ENCODE measurements around the gene EIF2S2. TPM values are rescaled to one million over a fixed set of nuclear protein-coding genes. Genes with fewer than 3 reads are reported as not detected.

Gene EIF2S2
- total RNA-seq, 1 donor, result 148 TPM

DNA sequence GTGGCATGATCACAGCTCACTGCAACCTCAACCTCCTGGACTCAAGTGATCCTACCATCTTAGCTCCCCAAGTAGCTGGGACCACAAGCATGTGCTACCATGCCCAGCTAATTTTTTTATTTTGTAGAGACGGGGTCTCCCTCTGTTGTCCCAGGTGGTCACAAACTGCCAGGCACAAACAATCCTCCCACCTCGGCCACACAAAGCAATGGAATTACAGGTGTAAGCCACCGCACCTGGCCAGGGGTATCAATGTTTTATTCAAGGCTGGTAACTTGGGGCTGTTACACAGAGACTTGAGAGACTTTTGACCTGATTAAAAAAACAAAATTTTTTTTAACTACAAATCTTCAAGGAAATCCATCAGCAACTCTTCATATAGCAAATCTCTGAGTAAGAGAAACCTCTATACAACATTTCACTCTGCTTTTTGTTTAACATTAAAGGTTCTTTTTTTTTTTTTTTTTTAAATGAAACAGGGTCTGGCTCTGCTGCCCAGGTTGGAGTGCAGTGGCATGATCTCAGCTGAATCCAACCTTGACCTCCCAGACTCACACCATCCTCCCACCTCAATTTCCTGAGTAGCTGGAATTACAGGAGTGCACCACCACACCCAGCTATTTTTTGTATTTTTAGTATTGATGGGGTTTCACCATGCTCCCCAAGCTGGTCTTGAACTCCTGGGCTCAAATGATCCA is 5.9 kb downstream of the EIF2S2 start:
- no peak overlapping the region for H3K4me3 ChIP-seq (ENCODE audit: low read depth, low read length)
- TF ChIP-seq, protein P1, sequence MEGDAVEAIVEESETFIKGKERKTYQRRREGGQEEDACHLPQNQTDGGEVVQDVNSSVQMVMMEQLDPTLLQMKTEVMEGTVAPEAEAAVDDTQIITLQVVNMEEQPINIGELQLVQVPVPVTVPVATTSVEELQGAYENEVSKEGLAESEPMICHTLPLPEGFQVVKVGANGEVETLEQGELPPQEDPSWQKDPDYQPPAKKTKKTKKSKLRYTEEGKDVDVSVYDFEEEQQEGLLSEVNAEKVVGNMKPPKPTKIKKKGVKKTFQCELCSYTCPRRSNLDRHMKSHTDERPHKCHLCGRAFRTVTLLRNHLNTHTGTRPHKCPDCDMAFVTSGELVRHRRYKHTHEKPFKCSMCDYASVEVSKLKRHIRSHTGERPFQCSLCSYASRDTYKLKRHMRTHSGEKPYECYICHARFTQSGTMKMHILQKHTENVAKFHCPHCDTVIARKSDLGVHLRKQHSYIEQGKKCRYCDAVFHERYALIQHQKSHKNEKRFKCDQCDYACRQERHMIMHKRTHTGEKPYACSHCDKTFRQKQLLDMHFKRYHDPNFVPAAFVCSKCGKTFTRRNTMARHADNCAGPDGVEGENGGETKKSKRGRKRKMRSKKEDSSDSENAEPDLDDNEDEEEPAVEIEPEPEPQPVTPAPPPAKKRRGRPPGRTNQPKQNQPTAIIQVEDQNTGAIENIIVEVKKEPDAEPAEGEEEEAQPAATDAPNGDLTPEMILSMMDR (IDR thresholded peaks at IDR 0.05; ENCODE audit: insufficient read depth, low read length), result no peak
- DNase-seq (ENCODE audit: low read depth), result no peak

DNA sequence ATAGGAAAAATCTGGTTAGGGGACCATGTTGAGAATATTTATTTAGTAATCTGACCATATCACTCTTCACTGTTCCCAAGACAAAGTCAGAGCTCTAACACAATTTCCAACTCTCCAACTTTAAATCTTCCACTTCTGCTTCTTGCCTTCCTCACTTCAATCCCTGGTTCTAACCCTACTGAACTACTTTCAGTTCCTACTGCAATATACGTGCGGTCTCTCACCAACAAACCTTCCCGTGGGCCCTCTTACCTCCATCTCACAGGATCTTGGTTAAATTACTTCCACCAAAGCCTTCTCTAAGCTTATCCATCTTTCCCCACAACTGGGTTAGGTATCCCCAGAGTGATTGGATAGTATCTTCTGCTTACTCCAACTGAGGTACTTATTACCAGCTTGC is 8.0 kb downstream of the EIF2S2 start:
- TF ChIP-seq, protein P1 (IDR thresholded peaks at IDR 0.05; ENCODE audit: insufficient read depth, low read length), result no peak
- DNase-seq (ENCODE audit: low read depth), result no peak
- no peak overlapping the region for H3K4me3 ChIP-seq (ENCODE audit: low read depth, low read length)

DNA sequence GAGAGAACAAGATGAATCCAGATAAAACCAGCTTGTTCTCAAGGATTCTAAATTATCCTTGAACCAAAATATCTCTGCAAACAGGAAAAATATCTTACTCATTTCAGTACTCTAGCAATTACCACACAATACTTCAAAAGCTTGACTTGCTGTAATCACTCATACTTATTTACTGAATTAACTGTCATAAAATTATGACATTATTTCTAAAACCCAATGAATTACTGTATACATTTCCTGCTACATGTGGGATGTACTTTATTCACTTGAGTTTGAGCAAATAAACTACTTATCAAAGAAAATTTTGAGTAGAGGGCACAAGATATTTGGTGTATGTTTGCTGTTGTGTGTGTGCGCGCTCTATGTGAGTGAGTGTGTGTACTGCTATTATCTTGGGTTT is 9.7 kb downstream of the EIF2S2 start:
- TF ChIP-seq, protein P1 (IDR thresholded peaks at IDR 0.05; ENCODE audit: insufficient read depth, low read length), result no peak
- no peak overlapping the region for H3K4me3 ChIP-seq (ENCODE audit: low read depth, low read length)
- DNase-seq (ENCODE audit: low read depth), result no peak

DNA sequence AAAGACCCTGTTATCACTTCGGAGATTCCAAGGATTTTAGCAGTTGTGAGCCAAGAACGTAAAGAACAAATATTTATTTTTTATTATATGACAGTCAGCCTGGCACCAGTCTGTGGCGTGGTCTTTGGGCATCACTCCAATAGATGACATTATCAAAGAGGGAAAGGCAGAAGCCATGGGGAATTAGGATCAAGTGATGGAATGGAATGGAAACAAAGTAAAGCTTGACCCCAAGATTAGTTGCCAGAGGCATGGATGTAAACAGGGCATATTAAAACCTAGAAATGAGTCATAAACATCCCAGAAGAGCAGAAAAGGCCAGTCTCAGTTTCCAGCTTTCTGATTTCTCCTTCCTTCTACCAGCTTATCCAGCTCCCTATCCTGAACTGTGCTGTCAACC is 11.5 kb downstream of the EIF2S2 start:
- no peak overlapping the region for H3K4me3 ChIP-seq (ENCODE audit: low read depth, low read length)
- TF ChIP-seq, protein P1 (IDR thresholded peaks at IDR 0.05; ENCODE audit: insufficient read depth, low read length), result no peak
- DNase-seq (ENCODE audit: low read depth), result no peak

DNA sequence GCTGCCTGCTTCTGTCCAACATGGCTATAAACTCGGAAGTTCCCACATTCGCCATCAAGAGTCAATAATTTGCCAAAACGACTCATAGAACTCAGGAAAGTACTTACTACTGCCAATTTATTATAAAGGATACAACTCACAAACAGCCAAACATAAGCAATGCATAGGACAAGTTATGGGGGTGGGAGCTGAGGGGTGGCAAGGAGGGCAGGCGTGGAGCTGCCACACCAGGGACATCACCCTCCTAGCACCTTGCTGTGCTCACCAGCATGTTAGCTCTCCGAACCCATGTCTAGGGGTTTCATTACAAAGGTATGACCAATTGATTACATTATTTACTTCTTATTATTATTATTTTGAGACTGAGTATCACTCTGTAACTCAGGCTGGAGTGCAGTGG is 12.4 kb downstream of the EIF2S2 start:
- TF ChIP-seq, protein P1 (IDR thresholded peaks at IDR 0.05; ENCODE audit: insufficient read depth, low read length), result no peak
- no peak overlapping the region for H3K4me3 ChIP-seq (ENCODE audit: low read depth, low read length)
- no peak for DNase-seq (ENCODE audit: low read depth)

DNA sequence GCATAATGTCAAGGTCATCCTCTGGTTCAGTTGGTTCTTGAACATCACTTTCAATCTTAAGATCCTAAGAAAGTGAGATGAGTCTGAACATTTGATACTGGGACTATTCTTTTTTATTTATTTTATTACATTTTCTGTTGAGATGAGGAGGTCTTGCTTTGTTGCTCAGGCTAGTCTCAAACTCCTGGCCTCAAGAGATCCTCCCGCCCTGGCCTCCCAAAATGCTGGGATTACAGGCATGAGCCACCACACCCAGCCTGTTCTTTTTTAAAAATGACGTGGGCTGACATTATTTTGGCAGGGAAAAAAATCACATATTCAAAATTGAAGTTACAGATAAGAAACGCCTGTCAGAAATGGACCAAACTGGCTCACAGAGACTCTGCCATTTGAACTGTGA is 13.5 kb downstream of the EIF2S2 start:
- no peak for DNase-seq (ENCODE audit: low read depth)
- no peak overlapping the region for H3K4me3 ChIP-seq (ENCODE audit: low read depth, low read length)
- TF ChIP-seq, protein P1 (IDR thresholded peaks at IDR 0.05; ENCODE audit: insufficient read depth, low read length), result no peak
